ENCODE results near the gene ATF7IP2. TPM values are rescaled to one million over a fixed set of nuclear protein-coding genes. Genes with fewer than 3 reads are reported as not detected.

ATF7IP2 gene
- total and polyA plus RNA-seq, 10 of the 15 experiments (the other 5 are each of a cell fraction or from before 2014, with no cell fraction given) = 24.6 to 82.1 (median 51.9) TPM

DNA sequence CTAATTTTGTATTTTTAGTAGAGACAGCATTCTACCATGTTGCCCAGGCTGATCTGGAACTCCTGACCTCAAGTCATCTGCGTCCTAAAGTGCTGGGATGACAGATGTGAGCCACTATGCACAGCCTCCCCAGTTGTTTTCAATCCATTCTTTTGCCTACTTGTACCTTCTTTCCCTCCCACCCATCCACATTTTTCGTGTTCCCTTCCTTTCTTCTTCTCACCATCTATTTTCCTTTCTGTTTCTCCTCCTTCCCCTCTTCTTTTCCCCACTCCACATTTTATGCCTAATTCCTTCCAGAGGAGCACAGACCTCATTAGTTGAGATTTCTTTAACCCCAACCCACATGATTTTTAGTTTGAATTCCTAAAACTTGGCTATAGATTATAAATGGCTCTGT, 94.3 kb downstream of the ATF7IP2 start (continued):
- TF ChIP-seq CHD1 (IDR thresholded peaks at IDR 0.05; ENCODE audit: low read depth, low read length) = no peak
- no peak for TF ChIP-seq MLLT1 (IDR thresholded peaks at IDR 0.05)
- TF ChIP-seq SPI1 (IDR thresholded peaks at IDR 0.05; ENCODE audit: borderline replicate concordance, insufficient read depth, low read depth, low read length) = no peak
- no peak for TF ChIP-seq FOXM1 (IDR thresholded peaks at IDR 0.05; ENCODE audit: low read depth, low read length)

GRCh38 chr16:10485159-10485558, 99.3 kb downstream of the ATF7IP2 start:
- Histone ChIP-seq H3K4me1 (ENCODE audit: control insufficient read depth, insufficient read depth, low read length) (no peaks in the 10 kb centered on the region), H3K9me3 (replicated peaks; ENCODE audit: control insufficient read depth, insufficient read depth, low read length) (peaks cover 7% of the 10 kb centered on the region; the same call in 2 of the 3 replicates), H4K20me1 (ENCODE audit: control insufficient read depth, insufficient read depth) (no peaks in the 10 kb centered on the region), H3K27me3 (replicated peaks in 1 of 2; ENCODE audit: control insufficient read depth in 2 of 2, insufficient read depth in 2 of 2, low read length in 1 of 2) (no peaks in the 10 kb centered on the region), H3K36me3 (ENCODE audit: control insufficient read depth in 2 of 2, insufficient read depth in 2 of 2, low read length in 1 of 2) (0 out of 4 replicates have a peak, but pooled peaks cover 0 to 5% of the 10 kb centered on the region in 2 experiments), H3K4me2 (ENCODE audit: control insufficient read depth, insufficient read depth) (no peak overlapping the region), H3K79me2 (ENCODE audit: control insufficient read depth, insufficient read depth, low read length) (no peaks in the 10 kb centered on the region), H3K27ac (ENCODE audit: control insufficient read depth, insufficient read depth) (no peak overlapping the region), H3K4me3 (no peak overlapping the region), H2AFZ (ENCODE audit: control insufficient read depth, low read depth, low read length) (no peak overlapping the region), H3K9ac (ENCODE audit: control insufficient read depth, insufficient read depth, low read length) (no peak overlapping the region)
- ChIA-PET SMC1A (ENCODE audit: uncharacterized antibody, unreplicated experiment) (no interaction called here), RAD21 (ENCODE audit: unreplicated experiment) (no interaction called here), CTCF (no interaction called here), POLR2A (no interaction called here)
- BruUV-seq (replicated peaks) = no TSS peak
- DNase-seq (ENCODE audit: low read depth, low spot score) = no peak
- TF ChIP-seq ZBTB33 (IDR thresholded peaks at IDR 0.05) (no peak), FOS (IDR thresholded peaks at IDR 0.05; ENCODE audit: borderline replicate concordance, extremely low read depth, insufficient read length) (no peak), CBX5 (IDR thresholded peaks at IDR 0.05; ENCODE audit: low read depth) (no peak), POLR2AphosphoS2 (IDR thresholded peaks at IDR 0.05; ENCODE audit: low read depth, low read length) (no peak), JUND (IDR thresholded peaks at IDR 0.05; ENCODE audit: low read depth, low read length) (no peak), DPF2 (IDR thresholded peaks at IDR 0.05) (no peak), POLR2A (IDR thresholded peaks at IDR 0.05; ENCODE audit: low read depth, low read length) (no peak), EED (IDR thresholded peaks at IDR 0.05; ENCODE audit: low read depth) (no peak)
- TF ChIP-seq, protein P1, sequence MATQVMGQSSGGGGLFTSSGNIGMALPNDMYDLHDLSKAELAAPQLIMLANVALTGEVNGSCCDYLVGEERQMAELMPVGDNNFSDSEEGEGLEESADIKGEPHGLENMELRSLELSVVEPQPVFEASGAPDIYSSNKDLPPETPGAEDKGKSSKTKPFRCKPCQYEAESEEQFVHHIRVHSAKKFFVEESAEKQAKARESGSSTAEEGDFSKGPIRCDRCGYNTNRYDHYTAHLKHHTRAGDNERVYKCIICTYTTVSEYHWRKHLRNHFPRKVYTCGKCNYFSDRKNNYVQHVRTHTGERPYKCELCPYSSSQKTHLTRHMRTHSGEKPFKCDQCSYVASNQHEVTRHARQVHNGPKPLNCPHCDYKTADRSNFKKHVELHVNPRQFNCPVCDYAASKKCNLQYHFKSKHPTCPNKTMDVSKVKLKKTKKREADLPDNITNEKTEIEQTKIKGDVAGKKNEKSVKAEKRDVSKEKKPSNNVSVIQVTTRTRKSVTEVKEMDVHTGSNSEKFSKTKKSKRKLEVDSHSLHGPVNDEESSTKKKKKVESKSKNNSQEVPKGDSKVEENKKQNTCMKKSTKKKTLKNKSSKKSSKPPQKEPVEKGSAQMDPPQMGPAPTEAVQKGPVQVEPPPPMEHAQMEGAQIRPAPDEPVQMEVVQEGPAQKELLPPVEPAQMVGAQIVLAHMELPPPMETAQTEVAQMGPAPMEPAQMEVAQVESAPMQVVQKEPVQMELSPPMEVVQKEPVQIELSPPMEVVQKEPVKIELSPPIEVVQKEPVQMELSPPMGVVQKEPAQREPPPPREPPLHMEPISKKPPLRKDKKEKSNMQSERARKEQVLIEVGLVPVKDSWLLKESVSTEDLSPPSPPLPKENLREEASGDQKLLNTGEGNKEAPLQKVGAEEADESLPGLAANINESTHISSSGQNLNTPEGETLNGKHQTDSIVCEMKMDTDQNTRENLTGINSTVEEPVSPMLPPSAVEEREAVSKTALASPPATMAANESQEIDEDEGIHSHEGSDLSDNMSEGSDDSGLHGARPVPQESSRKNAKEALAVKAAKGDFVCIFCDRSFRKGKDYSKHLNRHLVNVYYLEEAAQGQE (IDR thresholded peaks at IDR 0.05; ENCODE audit: low read depth, low read length) = no peak
- WGBS (ENCODE audit: insufficient coverage, insufficient replicate concordance, low lambda C conversion rate, missing lambda C conversion rate) = 78% methylated on average over 4 of the region's 4 CpGs
- FAIRE-seq = no peak
- intact Hi-C loops (cut with micrococcal nuclease; ENCODE audit: unreplicated experiment) (no loop called here), in situ Hi-C loops (cut with MboI) (no loop called here)
- no peak for ATAC-seq

Measured in GM12878 (cell line).